ENCODE data around the gene MYO5A.
A peak's percentile ranks its signal among the peaks of the same experiment; 100 is the strongest.
"Not testable (repeated sequence)": the region's sequence is repeated elsewhere in the genome, so short reads cannot be mapped to it uniquely, and the experiment has no call there.

Gene MYO5A

DNA sequence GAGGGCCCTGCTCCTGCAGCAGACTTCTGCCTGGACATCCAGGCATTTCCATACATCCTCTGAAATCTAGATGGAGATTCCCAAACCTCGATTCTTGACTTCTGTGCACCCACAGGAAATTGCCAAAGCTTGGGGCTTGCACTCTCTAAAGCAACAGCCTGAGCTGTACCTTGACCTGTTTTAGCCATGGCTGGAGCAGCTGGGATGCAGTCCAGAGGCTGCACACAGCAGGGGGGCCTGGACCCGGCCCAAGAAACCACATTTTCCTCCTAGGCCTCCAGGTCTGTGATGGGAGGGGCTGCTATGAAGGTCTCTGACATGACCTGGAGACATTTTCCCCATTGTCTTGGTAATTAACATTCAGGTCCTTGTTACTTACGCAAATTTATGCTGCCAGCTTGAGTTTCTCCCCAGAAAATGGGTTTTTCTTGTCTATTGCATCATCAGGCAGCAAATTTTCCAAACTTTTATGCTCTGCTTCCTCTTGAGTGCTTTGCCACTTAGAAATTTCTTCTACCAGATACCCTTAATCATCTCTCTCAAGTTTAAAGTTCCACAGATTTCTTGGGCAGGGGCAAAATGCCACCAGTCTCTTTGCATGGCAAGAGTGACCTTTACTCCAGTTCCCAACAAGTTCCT, 11.8 kb upstream of the MYO5A start:
- DNase-seq = no peak

- DNase-seq = no peak
Measured at GRCh38 chr15:52537459-52537858, 8.8 kb upstream of the MYO5A start.

- no peak for DNase-seq
Measured at GRCh38 chr15:52532427-52532826, 3.7 kb upstream of the MYO5A start.

DNA sequence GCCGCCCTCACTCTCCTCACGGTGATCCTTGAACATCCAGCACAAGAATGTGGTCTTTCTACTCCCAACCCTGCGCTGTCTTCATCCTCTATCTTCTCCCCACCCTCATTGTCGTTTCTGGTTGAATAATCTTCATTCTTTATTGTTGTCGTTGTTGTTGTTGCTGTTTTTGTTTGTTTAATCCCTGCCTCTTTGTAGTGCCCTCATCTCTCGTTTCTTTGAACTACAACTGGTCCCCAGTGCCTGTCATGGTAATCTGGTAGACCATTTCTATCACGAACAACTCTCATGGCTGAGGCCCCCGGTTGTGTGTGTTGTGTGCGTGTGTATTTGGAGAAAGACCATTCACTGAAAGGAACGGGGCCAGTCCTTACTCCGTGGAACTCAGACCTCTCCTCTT, 1.3 kb upstream of the MYO5A start:
- DNase-seq = no peak

DNA sequence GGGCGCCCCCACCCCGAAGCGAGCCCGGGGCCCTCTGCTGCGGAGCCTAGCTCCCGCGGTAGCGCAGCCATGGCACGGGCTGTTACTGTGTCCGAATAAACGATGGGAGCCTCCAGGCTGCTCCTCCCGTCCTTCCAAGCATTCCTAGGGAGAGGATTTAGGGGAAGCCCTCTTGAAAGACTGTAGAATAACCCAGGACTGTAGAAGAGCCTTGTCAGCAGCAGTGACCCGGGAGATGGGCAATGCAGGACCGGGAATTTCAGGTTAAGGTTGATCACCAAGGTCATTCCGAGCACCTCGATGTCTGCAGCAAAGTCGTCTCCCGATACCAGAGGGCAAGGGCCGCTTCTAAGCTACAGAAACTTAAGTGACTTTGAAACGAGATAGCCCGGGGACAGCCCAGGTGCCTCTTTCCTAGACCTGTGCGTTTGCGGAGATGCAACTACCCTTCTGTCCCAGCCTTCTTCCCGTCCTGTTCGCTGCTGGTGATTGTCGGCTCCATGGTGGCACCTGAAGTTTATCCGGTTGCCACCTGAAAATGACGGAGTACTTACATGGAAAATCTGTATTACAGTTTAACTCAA, 753 bp upstream of the MYO5A start:
- peak in 1 of 2 experiments; percentile 12 for DNase-seq

- DNase-seq = peak; percentile 33 to 43
Measured at GRCh38 chr15:52527911-52528563, 643 bp downstream of the MYO5A start.

- DNase-seq = no peak
Measured at GRCh38 chr15:52527196-52527910, 1.3 kb downstream of the MYO5A start.

GRCh38 chr15:52524223-52525136, 4.2 kb downstream of the MYO5A start:
- DNase-seq = no peak

- DNase-seq = no peak
Measured at GRCh38 chr15:52523647-52524046, 5.0 kb downstream of the MYO5A start.

GRCh38 chr15:52523192-52523591, 5.5 kb downstream of the MYO5A start:
- no peak for DNase-seq

DNA sequence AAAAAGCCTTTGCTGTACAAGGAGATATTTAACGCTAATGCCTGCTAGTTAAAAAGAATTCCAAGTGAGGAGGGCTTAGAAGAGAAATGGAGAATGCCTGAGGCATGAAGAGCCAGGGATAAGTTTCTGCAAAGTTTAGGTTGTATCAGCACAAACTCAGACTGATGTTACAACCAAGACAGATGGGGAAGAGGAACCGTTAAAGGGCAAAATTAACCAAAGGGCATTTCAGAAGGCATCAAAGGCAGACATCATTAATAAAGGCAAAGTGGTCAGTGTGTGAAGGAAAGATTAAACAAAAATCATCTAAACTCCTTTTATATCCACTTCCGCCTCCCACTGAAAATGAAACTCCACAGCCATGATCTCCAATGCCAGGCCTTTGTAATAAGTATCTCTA, 7.0 kb downstream of the MYO5A start:
- DNase-seq = no peak

DNA sequence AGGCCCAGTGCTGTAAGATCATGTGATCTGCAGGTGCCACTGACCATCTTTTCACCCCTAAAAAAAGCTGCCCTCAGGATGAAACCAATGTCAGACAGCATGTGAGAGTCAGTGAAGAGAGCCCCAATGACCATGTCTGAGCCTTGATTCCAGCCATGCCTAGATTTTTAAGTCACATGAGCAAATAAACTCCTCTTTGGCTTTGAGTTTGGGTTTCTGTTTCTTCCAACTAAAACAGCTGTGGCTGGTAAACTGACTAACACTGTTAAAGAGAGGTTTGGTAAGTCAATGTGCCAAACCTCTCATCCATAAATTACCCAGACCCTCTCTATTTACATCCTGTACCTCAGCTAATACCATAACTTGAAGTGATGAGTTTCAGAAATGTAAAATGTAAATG, 8.3 kb downstream of the MYO5A start:
- no peak for DNase-seq

GRCh38 chr15:52518487-52519371, 10.0 kb downstream of the MYO5A start:
- DNase-seq = no peak

- no peak for DNase-seq
Measured at GRCh38 chr15:52517014-52517413, 11.7 kb downstream of the MYO5A start.

- no peak for DNase-seq
Measured at GRCh38 chr15:52515343-52515742, 13.3 kb downstream of the MYO5A start.

GRCh38 chr15:52514482-52514881, 14.2 kb downstream of the MYO5A start:
- DNase-seq = no peak

GRCh38 chr15:52512869-52513268, 15.8 kb downstream of the MYO5A start:
- DNase-seq = not testable (repeated sequence)

DNA sequence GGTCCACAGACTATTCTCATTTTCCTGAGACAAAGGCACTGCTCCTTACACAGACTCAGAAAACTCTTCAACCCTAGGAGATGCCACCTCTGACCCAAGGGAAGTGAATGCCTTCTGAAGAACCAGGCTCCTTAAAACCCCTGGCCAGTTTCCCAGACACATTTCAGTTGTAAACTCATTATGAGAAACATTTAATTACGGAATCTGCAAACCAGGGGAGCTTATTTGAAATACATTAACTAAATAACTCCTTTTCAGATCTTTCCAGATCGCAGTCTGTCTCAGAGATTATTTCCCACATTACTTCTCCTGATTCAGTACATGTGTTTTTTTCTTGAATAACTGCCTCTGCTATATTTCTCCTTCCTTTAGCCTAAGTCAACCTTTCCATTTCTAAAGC, 17.6 kb downstream of the MYO5A start:
- no peak for DNase-seq

DNA sequence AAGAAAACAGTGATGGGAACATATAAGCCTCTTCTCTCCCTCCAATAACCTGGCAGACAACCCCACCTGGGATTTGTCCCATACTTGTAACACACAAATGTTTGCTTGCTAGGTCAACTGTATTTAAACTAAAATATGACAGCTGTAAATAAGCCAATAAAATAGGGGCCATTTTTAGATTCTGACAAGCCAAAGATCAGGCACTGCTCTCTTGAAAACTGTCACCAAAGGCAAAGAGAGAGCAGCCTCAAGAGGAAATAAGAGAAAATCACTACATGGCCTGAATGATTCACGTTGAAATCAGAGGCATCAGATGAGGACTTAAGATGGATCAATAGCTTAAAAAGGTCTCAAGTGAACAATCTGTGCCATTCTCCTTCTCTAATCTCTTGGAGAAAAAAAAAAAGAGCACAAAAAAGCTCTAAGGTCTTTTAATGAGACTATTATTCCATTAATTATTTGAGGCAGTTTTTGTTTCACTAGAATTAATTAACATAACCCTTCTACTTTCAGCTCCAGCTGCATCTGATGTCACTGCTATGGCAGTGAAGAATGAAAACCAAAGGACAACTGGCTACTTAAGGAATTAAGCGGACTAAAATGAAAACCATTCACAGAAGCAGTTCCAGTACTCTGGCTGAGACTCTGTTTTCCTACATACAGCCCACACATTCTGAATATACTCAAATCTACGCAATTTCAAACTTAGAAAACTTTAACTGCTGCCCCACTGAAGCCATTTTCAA, 19.0 kb downstream of the MYO5A start:
- DNase-seq = no peak

- DNase-seq = no peak
Measured at GRCh38 chr15:52506549-52506948, 22.1 kb downstream of the MYO5A start.

DNA sequence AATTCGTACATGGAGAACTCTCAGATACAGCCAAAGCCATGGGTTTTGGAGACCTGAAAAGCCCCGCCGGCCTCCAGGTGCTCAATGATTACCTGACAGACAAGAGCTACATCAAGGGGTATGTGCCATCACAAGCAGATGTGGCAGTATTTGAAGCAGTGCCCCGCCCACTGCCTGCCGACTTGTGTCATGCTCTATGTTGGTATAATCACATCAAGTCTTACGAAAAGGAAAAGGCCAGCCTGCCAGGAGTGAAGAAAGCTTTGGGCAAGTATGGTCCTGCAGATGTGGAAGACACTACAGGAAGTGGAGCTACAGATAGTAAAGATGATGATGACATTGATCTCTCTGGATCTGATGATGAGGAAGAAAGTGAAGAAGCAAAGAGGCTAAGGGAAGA, 23.5 kb downstream of the MYO5A start:
- no peak for DNase-seq
